Mesenchymal stem cell (in vitro differentiated cells and primary cell): Measurements from ENCODE around the gene MBD2.
A peak's percentile ranks its signal among the peaks of the same experiment; 100 is the strongest.

Source experiments
- DNase-seq: peaks from one replicate; pipeline ENCODE4 v3.0.0-alpha.2; 2013
- H2AFZ ChIP-seq: one replicate; pipeline ENCODE4 v1.6.1; 2013; ENCODE audit warnings: low read depth, mild to moderate bottlenecking, control low read depth, inconsistent platforms, low read length, moderate library complexity
- H2AK5ac ChIP-seq: 2 replicates; pipeline ENCODE4 v1.6.1; 2013; ENCODE audit warnings: low read length, moderate library complexity, mild to moderate bottlenecking, inconsistent platforms; ENCODE audit not compliant: severe bottlenecking
- H2BK120ac ChIP-seq: one replicate; pipeline ENCODE4 v1.6.1; 2013; ENCODE audit warnings: low read depth, mild to moderate bottlenecking, inconsistent platforms, low read length, moderate library complexity
- H2BK12ac ChIP-seq, 2 experiments: one replicate each; pipeline ENCODE4 v1.6.1; 2013; ENCODE audit warnings: inconsistent platforms in 2 of 2, low read length in 2 of 2, mild to moderate bottlenecking in 2 of 2, moderate library complexity in 2 of 2, control low read depth in 1 of 2
- H2BK15ac ChIP-seq: one replicate; pipeline ENCODE4 v1.6.1; 2013; ENCODE audit warnings: mild to moderate bottlenecking, low read depth, inconsistent platforms; ENCODE audit not compliant: poor library complexity, severe bottlenecking
- H2BK5ac ChIP-seq: 2 replicates; pipeline ENCODE4 v1.6.1; 2013; ENCODE audit warnings: low read depth, mild to moderate bottlenecking, low read length, control low read depth, inconsistent platforms; ENCODE audit not compliant: poor library complexity, severe bottlenecking
- H3K14ac ChIP-seq, 2 experiments: one replicate each; pipeline ENCODE4 v1.6.1; 2013; ENCODE audit warnings: inconsistent platforms in 2 of 2, low read length in 2 of 2, control low read depth in 1 of 2, mild to moderate bottlenecking in 1 of 2, moderate library complexity in 1 of 2
- H3K18ac ChIP-seq, 2 experiments: one replicate each; pipeline ENCODE4 v1.6.1; 2013; ENCODE audit warnings: inconsistent platforms in 2 of 2, low read length in 2 of 2, control low read depth in 1 of 2, low read depth in 1 of 2, mild to moderate bottlenecking in 1 of 2
- H3K23ac ChIP-seq, 2 experiments: one replicate each; pipeline ENCODE4 v1.6.1; 2013; ENCODE audit warnings: inconsistent platforms in 2 of 2, low read length in 2 of 2, mild to moderate bottlenecking in 2 of 2, moderate library complexity in 2 of 2, control low read depth in 1 of 2
- H3K27ac ChIP-seq: 2 replicates; pipeline ENCODE4 v1.5.1; 2013; ENCODE audit warnings: mild to moderate bottlenecking, moderate library complexity, low read length, control low read depth, inconsistent platforms; ENCODE audit not compliant: poor library complexity, severe bottlenecking
- H3K27me3 ChIP-seq, 2 experiments: 2 replicates each; pipeline versions ENCODE4 v1.6.1 to v1.7.0; 2013; ENCODE audit warnings: low read length in 2 of 2, mild to moderate bottlenecking in 2 of 2, moderate library complexity in 2 of 2, control low read depth in 1 of 2, inconsistent platforms in 1 of 2; ENCODE audit not compliant: control insufficient read depth in 1 of 2, insufficient read depth in 1 of 2
- H3K36me3 ChIP-seq, 2 experiments: 2 replicates each; pipeline versions ENCODE4 v1.6.1 to v1.7.0; 2013; ENCODE audit warnings: low read length in 2 of 2, control low read depth in 1 of 2, inconsistent platforms in 1 of 2, low read depth in 1 of 2, mild to moderate bottlenecking in 1 of 2; ENCODE audit not compliant: insufficient read depth in 2 of 2, control insufficient read depth in 1 of 2
- H3K4ac ChIP-seq, 2 experiments: one replicate each; pipeline ENCODE4 v1.6.1; 2013; ENCODE audit warnings: inconsistent platforms in 2 of 2, low read length in 2 of 2, mild to moderate bottlenecking in 2 of 2, moderate library complexity in 2 of 2, control low read depth in 1 of 2, low read depth in 1 of 2
- H3K4me1 ChIP-seq: 2 replicates; pipeline ENCODE4 v1.6.1; 2013; ENCODE audit warnings: low read depth, low read length, control low read depth; ENCODE audit not compliant: control insufficient read depth, insufficient read depth
- H3K4me2 ChIP-seq: 2 replicates; pipeline ENCODE4 v1.6.1; 2013; ENCODE audit warnings: low read length, mild to moderate bottlenecking, inconsistent platforms; ENCODE audit not compliant: poor library complexity, severe bottlenecking
- H3K4me3 ChIP-seq, 2 experiments: 2 replicates each; pipeline versions ENCODE4 v1.5.1 to v1.7.0; 2013; ENCODE audit warnings: low read length in 2 of 2, mild to moderate bottlenecking in 2 of 2, control low read depth in 1 of 2, low read depth in 1 of 2; ENCODE audit not compliant: insufficient read depth in 1 of 2
- H3K79me1 ChIP-seq: replicated peaks from 2 replicates; pipeline ENCODE4 v1.6.1; 2013; ENCODE audit warnings: mild to moderate bottlenecking, control low read depth, low read length, inconsistent platforms; ENCODE audit not compliant: poor library complexity, severe bottlenecking
- H3K9ac ChIP-seq: 2 replicates; pipeline ENCODE4 v1.7.0; 2013; ENCODE audit warnings: mild to moderate bottlenecking, low read length, moderate library complexity
- H3K9me3 ChIP-seq: 2 replicates; pipeline ENCODE4 v1.7.0; 2013; ENCODE audit warnings: mild to moderate bottlenecking, low read length; ENCODE audit not compliant: control insufficient read depth
- H4K8ac ChIP-seq: one replicate; pipeline ENCODE4 v1.6.1; 2013; ENCODE audit warnings: inconsistent platforms, mild to moderate bottlenecking, low read length, moderate library complexity
- H4K91ac ChIP-seq: one replicate; pipeline ENCODE4 v1.6.1; 2013; ENCODE audit warnings: mild to moderate bottlenecking, low read length, inconsistent platforms
- WGBS: methylation state at CpG from one replicate; pipeline ENCODE4 v1.1.7; 2013; ENCODE audit warnings: mixed read lengths; 5-methylcytosine and 5-hydroxymethylcytosine counted together

The MBD2 gene

DNA sequence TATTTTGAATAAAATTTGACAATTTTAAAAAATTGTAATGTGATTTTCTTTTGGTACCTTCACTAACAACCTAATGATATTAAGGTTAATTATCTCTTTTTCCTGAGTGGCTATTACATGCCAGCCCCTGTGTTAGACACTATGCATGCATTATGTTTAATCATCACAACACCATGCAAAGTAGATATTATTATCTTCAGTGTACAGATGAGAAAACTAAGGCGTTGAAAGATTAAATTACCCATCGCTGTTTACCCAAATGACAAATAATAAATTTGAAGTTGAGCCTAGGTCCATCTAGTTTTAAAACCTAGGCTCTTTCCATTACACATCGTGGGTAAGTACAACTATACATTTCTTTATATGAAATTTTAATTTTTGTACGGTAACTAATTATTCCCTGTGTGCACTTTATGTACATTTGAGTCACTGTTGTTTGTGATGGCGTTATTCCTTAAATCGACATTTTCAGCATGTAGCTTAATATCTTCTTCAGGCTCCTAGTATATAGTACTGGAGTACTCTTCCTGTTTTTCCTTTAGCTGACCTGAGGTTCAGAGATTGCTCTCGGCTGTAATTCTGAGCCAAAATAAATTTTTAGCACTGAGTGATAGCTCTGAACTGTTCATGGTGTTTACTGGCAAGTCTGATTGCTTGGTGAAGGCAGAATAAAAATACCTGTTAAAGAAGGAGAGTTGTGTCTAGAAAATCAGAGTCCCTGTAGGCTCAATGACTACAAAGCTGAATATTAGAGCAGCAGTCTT, 13.9 kb upstream of the MBD2 start:
- no peak overlapping the region for H3K9ac ChIP-seq
- H2AK5ac ChIP-seq = no peak overlapping the region
- H3K14ac ChIP-seq = no peak overlapping the region
- no peak overlapping the region for H3K4me3 ChIP-seq
- no peak overlapping the region for H2BK15ac ChIP-seq
- no peak overlapping the region for H3K23ac ChIP-seq
- no peak overlapping the region for H3K4me2 ChIP-seq
- no peak for DNase-seq
- H3K9me3 ChIP-seq = no peaks in the 10 kb centered on the region
- H3K18ac ChIP-seq = no peak overlapping the region
- no peak overlapping the region for H3K27ac ChIP-seq
- H3K4me1 ChIP-seq = no peaks in the 10 kb centered on the region
- H3K27me3 ChIP-seq = no peaks in the 10 kb centered on the region
- no peak overlapping the region for H4K8ac ChIP-seq
- H3K79me1 ChIP-seq = no peaks in the 10 kb centered on the region
- 81% methylated on average over 5 of the region's 7 CpGs for WGBS
- no peak overlapping the region for H2AFZ ChIP-seq
- H2BK5ac ChIP-seq = no peak overlapping the region
- no peak overlapping the region for H3K4ac ChIP-seq
- H3K36me3 ChIP-seq = no peaks in the 10 kb centered on the region
- no peak overlapping the region for H2BK12ac ChIP-seq
- H2BK120ac ChIP-seq = no peak overlapping the region
- H4K91ac ChIP-seq = no peak overlapping the region

DNA sequence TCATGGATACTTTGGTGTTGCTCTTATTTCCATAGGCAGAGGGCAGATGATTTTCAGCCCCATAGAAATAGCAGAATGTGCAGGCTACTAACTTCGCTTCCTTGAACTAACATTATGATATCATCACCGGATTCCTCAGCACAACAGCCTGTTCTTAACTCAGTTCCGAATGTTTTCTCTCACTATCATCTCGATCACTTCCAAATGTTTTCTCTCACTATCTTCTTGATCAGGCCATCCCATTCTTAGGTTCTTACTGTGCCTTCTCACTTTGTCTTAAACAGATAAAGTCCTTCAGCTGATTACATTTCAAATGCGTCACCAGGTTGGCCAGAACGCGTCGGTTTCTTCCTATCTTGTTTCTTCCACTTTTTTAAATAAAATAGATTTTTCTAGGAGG, 11.4 kb upstream of the MBD2 start:
- no peaks in the 10 kb centered on the region for H3K9me3 ChIP-seq
- H3K36me3 ChIP-seq = no peaks in the 10 kb centered on the region
- no peak overlapping the region for H3K18ac ChIP-seq
- H3K14ac ChIP-seq = no peak overlapping the region
- H4K8ac ChIP-seq = no peak overlapping the region
- WGBS = 41% methylated on average over 8 of the region's 8 CpGs
- no peaks in the 10 kb centered on the region for H3K4me1 ChIP-seq
- H3K27ac ChIP-seq = no peak overlapping the region
- no peak overlapping the region for H2AFZ ChIP-seq
- H3K23ac ChIP-seq = no peak overlapping the region
- H3K4me2 ChIP-seq = no peak overlapping the region
- DNase-seq = peak; percentile 61
- no peaks in the 10 kb centered on the region for H3K79me1 ChIP-seq
- no peak overlapping the region for H2AK5ac ChIP-seq
- H2BK120ac ChIP-seq = no peak overlapping the region
- no peak overlapping the region for H2BK12ac ChIP-seq
- H3K9ac ChIP-seq = no peak overlapping the region
- H3K4ac ChIP-seq = no peak overlapping the region
- no peak overlapping the region for H4K91ac ChIP-seq
- no peaks in the 10 kb centered on the region for H3K27me3 ChIP-seq
- H2BK5ac ChIP-seq = no peak overlapping the region
- no peak overlapping the region for H3K4me3 ChIP-seq
- no peak overlapping the region for H2BK15ac ChIP-seq

DNA sequence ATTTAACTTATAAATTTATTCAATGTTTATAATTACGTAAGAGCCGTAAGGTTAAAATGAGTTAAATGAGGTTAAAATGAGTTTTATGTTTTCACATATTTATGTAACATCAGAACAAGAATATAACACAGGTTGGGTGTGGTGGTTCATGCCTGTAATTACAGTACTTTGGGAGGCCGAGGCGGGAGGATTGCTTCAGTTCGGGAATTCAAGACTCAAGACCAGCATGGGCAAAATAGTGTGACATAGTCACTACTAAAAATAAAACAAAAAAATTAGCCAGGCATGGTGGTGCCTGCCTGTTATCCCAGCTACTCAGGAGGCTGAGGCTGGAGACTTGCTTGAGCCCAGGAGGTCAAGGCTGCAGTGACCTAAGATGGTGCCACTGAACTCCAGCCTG, 9.3 kb upstream of the MBD2 start:
- no peak overlapping the region for H2BK12ac ChIP-seq
- no peak overlapping the region for H3K23ac ChIP-seq
- H2AK5ac ChIP-seq = no peak overlapping the region
- no peaks in the 10 kb centered on the region for H3K36me3 ChIP-seq
- H3K27ac ChIP-seq = no peak overlapping the region
- H3K14ac ChIP-seq = no peak overlapping the region
- no peak overlapping the region for H2BK120ac ChIP-seq
- H3K4me3 ChIP-seq = no peak overlapping the region
- H3K4me2 ChIP-seq = no peak overlapping the region
- H2AFZ ChIP-seq = no peak overlapping the region
- H3K18ac ChIP-seq = no peak overlapping the region
- no peak overlapping the region for H4K8ac ChIP-seq
- no peaks in the 10 kb centered on the region for H3K27me3 ChIP-seq
- no peak for DNase-seq
- no peaks in the 10 kb centered on the region for H3K79me1 ChIP-seq
- H3K4ac ChIP-seq = no peak overlapping the region
- no peak overlapping the region for H2BK5ac ChIP-seq
- H4K91ac ChIP-seq = no peak overlapping the region
- no peaks in the 10 kb centered on the region for H3K9me3 ChIP-seq
- H3K4me1 ChIP-seq = no peaks in the 10 kb centered on the region
- WGBS = 100% methylated on average over 3 of the region's 5 CpGs
- H3K9ac ChIP-seq = no peak overlapping the region
- no peak overlapping the region for H2BK15ac ChIP-seq

DNA sequence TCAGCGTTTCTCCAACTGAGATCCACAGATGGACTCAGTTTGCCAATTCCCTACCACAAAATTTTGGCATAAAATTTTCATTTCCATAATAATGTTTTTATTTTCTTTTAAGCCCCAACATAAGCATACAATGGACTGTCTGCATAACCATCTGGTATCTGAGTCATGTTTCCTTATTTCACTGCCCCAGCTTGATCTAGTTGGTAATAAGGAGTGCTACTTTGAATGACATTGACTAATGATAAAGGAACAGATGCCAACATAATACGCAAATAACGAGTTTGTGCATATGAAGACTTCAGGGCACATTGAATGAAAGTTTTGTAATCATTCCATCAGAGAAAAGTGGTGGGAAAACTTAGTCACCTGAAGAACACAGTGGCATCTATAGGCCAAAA, 8.8 kb upstream of the MBD2 start:
- Histone ChIP-seq H2BK15ac (no peak overlapping the region), H2AK5ac (no peak overlapping the region), H4K8ac (no peak overlapping the region), H3K9me3 (no peaks in the 10 kb centered on the region), H3K4me1 (no peaks in the 10 kb centered on the region), H3K9ac (no peak overlapping the region), H4K91ac (no peak overlapping the region), H3K4me3 (no peak overlapping the region), H3K18ac (no peak overlapping the region), H2BK120ac (no peak overlapping the region), H3K4me2 (no peak overlapping the region), H3K4ac (no peak overlapping the region), H3K79me1 (no peaks in the 10 kb centered on the region), H2BK12ac (no peak overlapping the region), H2AFZ (no peak overlapping the region), H2BK5ac (no peak overlapping the region), H3K27ac (no peak overlapping the region), H3K23ac (no peak overlapping the region), H3K14ac (no peak overlapping the region), H3K36me3 (no peaks in the 10 kb centered on the region), H3K27me3 (no peaks in the 10 kb centered on the region)
- no peak for DNase-seq
- WGBS = 82% methylated on average over 3 of the region's 3 CpGs
